ENCODE data around the gene DUOX1.

Gene DUOX1

GRCh38 chr15:45177285-45177684 is 47.5 kb downstream of the DUOX1 start:
- no peak for TF ChIP-seq CTCF (IDR thresholded peaks at IDR 0.05)

GRCh38 chr15:45179221-45179985 is 49.6 kb downstream of the DUOX1 start:
- peak; percentile 62 for TF ChIP-seq CTCF (IDR thresholded peaks at IDR 0.05)

- no peak for TF ChIP-seq CTCF (IDR thresholded peaks at IDR 0.05)
Observed at GRCh38 chr15:45180201-45180600, 50.4 kb downstream of the DUOX1 start.

- no peak for TF ChIP-seq CTCF (IDR thresholded peaks at IDR 0.05)
Observed at GRCh38 chr15:45180648-45181436, 51.0 kb downstream of the DUOX1 start.

- no peak for TF ChIP-seq CTCF (IDR thresholded peaks at IDR 0.05)
Observed at GRCh38 chr15:45181491-45182285, 51.9 kb downstream of the DUOX1 start.

- TF ChIP-seq CTCF (IDR thresholded peaks at IDR 0.05), result no peak
Observed at GRCh38 chr15:45182996-45183395, 53.2 kb downstream of the DUOX1 start.

- no peak for TF ChIP-seq CTCF (IDR thresholded peaks at IDR 0.05)
Observed at GRCh38 chr15:45183511-45183910, 53.7 kb downstream of the DUOX1 start.

Measured in LNCAP (cell line).